ENCODE measurements around the gene GHRL. TPM values are rescaled to one million over a fixed set of nuclear protein-coding genes. Genes with fewer than 3 reads are reported as not detected.
A peak's percentile ranks its signal among the peaks of the same experiment; 100 is the strongest.

GHRL gene
- total RNA-seq, 4 donors from 2014 or later, result 0.55 to 8.2 TPM; not detected in 2

- 83% methylated on average over 5 to 7 of the region's 7 CpGs for WGBS, 2 donors (ENCODE audit: low coverage in 1 of 2)
- Histone ChIP-seq H3K27me3 (no peaks in the 10 kb centered on the region), H3K9me3 (no peaks in the 10 kb centered on the region), H3K36me3 (no peaks in the 10 kb centered on the region), H3K4me1 (peaks cover 0 to 4% (median under 1%) of the 10 kb centered on the region in 4 donors), H3K27ac (peak overlapping the region; percentile 35 to 59 (median 45)), H3K4me3 (no peak overlapping the region)
- in situ Hi-C loops (cut with MboI; ENCODE audit: low pct_ligation_motif_present in 1 of 4, low pct_unique_long_range_greater_than_20kb in 1 of 4, low sequenced_read_pairs in 3 of 4), result loop anchor here in 2 of 4 donors (25.0 kb wide), 1 partner anchor 255 kb away; the partner anchor contains the start of gene EMC3 (in 2 of the 2)
- intact Hi-C loops (cut with DNase I; ENCODE audit: low total_unique reads), result no loop called here
- TF ChIP-seq POLR2AphosphoS5 (IDR thresholded peaks at IDR 0.05) (no peak), CTCF (IDR thresholded peaks at IDR 0.05) (no peak), POLR2A (IDR thresholded peaks at IDR 0.05) (no peak), EP300 (IDR thresholded peaks at IDR 0.05; ENCODE audit: low read depth) (no peak)
- DNase-seq, result peak; percentile 54
These were observed 50.3 kb downstream of the GHRL start for GRCh38 chr3:10242182-10243065.

- no peaks in the 10 kb centered on the region for H3K9me3 ChIP-seq
- WGBS, 2 donors (ENCODE audit: low coverage in 1 of 2), result 94% methylated on average over 6 of the region's 6 CpGs; no CpG with 5 or more reads in 1 of the 2 donors
- intact Hi-C loops (cut with DNase I; ENCODE audit: low total_unique reads), result no loop called here
- H3K4me1 ChIP-seq, result peaks cover 0 to 3% (median 0%) of the 10 kb centered on the region in 4 donors
- no peak for TF ChIP-seq EP300 (IDR thresholded peaks at IDR 0.05; ENCODE audit: low read depth)
- TF ChIP-seq POLR2AphosphoS5 (IDR thresholded peaks at IDR 0.05), result no peak
- TF ChIP-seq CTCF (IDR thresholded peaks at IDR 0.05), result no peak
- no peak for TF ChIP-seq POLR2A (IDR thresholded peaks at IDR 0.05)
- H3K27me3 ChIP-seq, result no peaks in the 10 kb centered on the region
- H3K4me3 ChIP-seq, result no peak overlapping the region
- H3K27ac ChIP-seq, result no peak overlapping the region
- DNase-seq, result no peak
- in situ Hi-C loops (cut with MboI; ENCODE audit: low pct_ligation_motif_present in 1 of 4, low pct_unique_long_range_greater_than_20kb in 1 of 4, low sequenced_read_pairs in 3 of 4), result loop anchor here in 2 of 4 donors (25.0 kb wide), 1 partner anchor 253 kb away; the partner anchor contains the start of gene EMC3 (in 2 of the 2)
- no peaks in the 10 kb centered on the region for H3K36me3 ChIP-seq
These were observed 51.9 kb downstream of the GHRL start for GRCh38 chr3:10240799-10241198.

- no peak for DNase-seq
- Histone ChIP-seq H3K4me1 (peaks cover 0 to 3% (median 0%) of the 10 kb centered on the region in 4 donors), H3K4me3 (no peak overlapping the region), H3K36me3 (no peaks in the 10 kb centered on the region), H3K9me3 (no peaks in the 10 kb centered on the region), H3K27me3 (no peaks in the 10 kb centered on the region), H3K27ac (no peak overlapping the region)
- intact Hi-C loops (cut with DNase I; ENCODE audit: low total_unique reads) (no loop called here), in situ Hi-C loops (cut with MboI; ENCODE audit: low pct_ligation_motif_present in 1 of 4, low pct_unique_long_range_greater_than_20kb in 1 of 4, low sequenced_read_pairs in 3 of 4) (loop anchor here in 2 of 4 donors (25.0 kb wide), 1 partner anchor 251 kb away; the partner anchor contains the start of gene EMC3 (in 2 of the 2))
- TF ChIP-seq CTCF (IDR thresholded peaks at IDR 0.05), result no peak
- no peak for TF ChIP-seq POLR2AphosphoS5 (IDR thresholded peaks at IDR 0.05)
- no peak for TF ChIP-seq EP300 (IDR thresholded peaks at IDR 0.05; ENCODE audit: low read depth)
- TF ChIP-seq POLR2A (IDR thresholded peaks at IDR 0.05), result no peak
- WGBS, 2 donors (ENCODE audit: low coverage in 1 of 2), result 83% methylated on average over 15 of the region's 15 CpGs; no CpG with 5 or more reads in 1 of the 2 donors
These were observed 54.2 kb downstream of the GHRL start for GRCh38 chr3:10238345-10239183.

Small RNAs within 50 kb of the gene (small RNA-seq; reads per million reads assigned to genes)
- gene MIR378B, result 0.24 to 2.8 (median 0.66) reads per million in 4 donors
- 0 reads per million in 4 donors for gene RF02126

Other genes with a start within 250 kb of the GHRL start
- not detected for gene FANCD2OS, start 184.7 kb downstream of the GHRL start, total RNA-seq
- gene BRK1, start 177.3 kb downstream of the GHRL start, total RNA-seq, result 10 to 100 TPM; 37.0 to 88.8 (median 72.5) TPM
- 10 to 100 TPM; 23.9 to 48.4 (median 34.6) TPM for gene VHL, start 151.2 kb downstream of the GHRL start, total RNA-seq
- 1 to 10 TPM in 3 of 4 donors, under 1 TPM in 1; 0.20 to 4.9 (median 3.4) TPM for gene IRAK2, start 128.0 kb downstream of the GHRL start, total RNA-seq
- gene TATDN2, start 44.5 kb downstream of the GHRL start, total RNA-seq, result 10 to 100 TPM; 22.7 to 59.7 (median 28.2) TPM
- gene SEC13, start 28.2 kb upstream of the GHRL start, total RNA-seq, result 100 to 1,000 TPM; 106 to 181 (median 164) TPM
- not detected for gene ATP2B2, start 212.6 kb upstream of the GHRL start, total RNA-seq